Chondrocyte (in vitro differentiated cells): Measurements from ENCODE around the gene ENTR1. TPM values are rescaled to one million over a fixed set of nuclear protein-coding genes. Genes with fewer than 3 reads are reported as not detected.
"Not testable (repeated sequence)": the region's sequence is repeated elsewhere in the genome, so short reads cannot be mapped to it uniquely, and the experiment has no call there.

ENCODE experiments used
- DNase-seq: peaks from one replicate; pipeline ENCODE4 v3.0.0; 2021; ENCODE audit warnings: mixed read lengths, low spot score
- H3K27ac Mint-ChIP-seq: one replicate; pipeline ENCODE4 v1.8.0; 2021; ENCODE audit warnings: mild to moderate bottlenecking, moderate library complexity, mixed read lengths; ENCODE audit not compliant: unreplicated experiment
- H3K27me3 Mint-ChIP-seq: 2 replicates; pipeline ENCODE4 v1.8.0; 2021; ENCODE audit warnings: low read depth, mixed read lengths
- H3K36me3 Mint-ChIP-seq: 2 replicates; pipeline ENCODE4 v1.8.0; 2021; ENCODE audit warnings: low read depth, mixed read lengths
- H3K4me1 Mint-ChIP-seq: 2 replicates; pipeline ENCODE4 v1.8.0; 2021; ENCODE audit warnings: low read depth, mild to moderate bottlenecking, mixed read lengths
- H3K4me3 Mint-ChIP-seq: one replicate; pipeline ENCODE4 v1.8.0; 2021; ENCODE audit warnings: mild to moderate bottlenecking, moderate library complexity, mixed read lengths; ENCODE audit not compliant: unreplicated experiment
- H3K9me3 Mint-ChIP-seq: 2 replicates; pipeline ENCODE4 v1.8.0; 2021; ENCODE audit warnings: low read depth, mixed read lengths
- total RNA-seq: library from RNA; stranded (reverse); gene quantifications from 3 replicates; pipeline ENCODE4 v1.2.1, GENCODE V29; 2021
- TF ChIP-seq, protein P1 (sequence below): fragments of 200-600 bp; sonication (generic); IDR thresholded peaks from 2 replicates; pipeline ENCODE4 v1.5.0; 2021; ENCODE audit warnings: antibody characterized with exemption, mild to moderate bottlenecking, moderate library complexity

Gene ENTR1
- total RNA-seq, 1 donor from 2014 or later, result 49.6 TPM

DNA sequence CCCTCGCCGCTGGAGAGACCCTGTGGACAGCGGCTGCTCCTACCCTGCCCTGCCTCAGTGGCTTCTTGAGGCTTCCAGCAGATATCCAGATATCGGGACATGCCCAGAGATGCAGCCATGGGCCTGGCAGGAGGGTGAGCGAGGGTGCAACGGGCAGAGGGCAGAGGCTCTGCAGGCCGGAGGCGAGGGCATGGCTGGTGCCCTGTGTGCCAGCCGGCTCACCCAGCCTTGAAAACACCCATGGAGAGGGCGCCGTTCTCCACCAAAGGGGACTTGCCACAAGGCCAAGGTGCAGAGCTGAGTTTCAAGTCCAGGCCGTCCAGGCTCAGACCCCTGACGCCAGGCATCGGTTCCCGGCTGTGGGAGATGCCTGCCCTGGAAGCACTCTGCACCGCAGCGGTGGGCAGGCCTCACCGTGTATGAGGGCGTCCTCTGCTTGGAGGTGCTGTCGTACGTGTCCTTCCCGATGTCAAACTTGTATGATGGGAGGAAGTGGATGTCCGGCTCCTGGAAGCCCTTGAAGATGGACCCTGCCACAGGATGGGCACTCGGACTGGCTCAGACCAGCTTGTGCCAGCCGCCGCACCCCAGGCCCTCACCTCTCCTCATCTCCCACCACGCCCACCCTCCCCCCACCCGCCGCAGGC, 20.3 kb upstream of the ENTR1 start:
- Mint-ChIP-seq H3K4me3 (no peak overlapping the region), H3K9me3 (no peaks in the 10 kb centered on the region), H3K27me3 (no peaks in the 10 kb centered on the region), H3K4me1 (peaks cover under 1% of the 10 kb centered on the region), H3K27ac (no peak overlapping the region), H3K36me3 (no peaks in the 10 kb centered on the region)
- no peak for DNase-seq
- TF ChIP-seq, protein P1, sequence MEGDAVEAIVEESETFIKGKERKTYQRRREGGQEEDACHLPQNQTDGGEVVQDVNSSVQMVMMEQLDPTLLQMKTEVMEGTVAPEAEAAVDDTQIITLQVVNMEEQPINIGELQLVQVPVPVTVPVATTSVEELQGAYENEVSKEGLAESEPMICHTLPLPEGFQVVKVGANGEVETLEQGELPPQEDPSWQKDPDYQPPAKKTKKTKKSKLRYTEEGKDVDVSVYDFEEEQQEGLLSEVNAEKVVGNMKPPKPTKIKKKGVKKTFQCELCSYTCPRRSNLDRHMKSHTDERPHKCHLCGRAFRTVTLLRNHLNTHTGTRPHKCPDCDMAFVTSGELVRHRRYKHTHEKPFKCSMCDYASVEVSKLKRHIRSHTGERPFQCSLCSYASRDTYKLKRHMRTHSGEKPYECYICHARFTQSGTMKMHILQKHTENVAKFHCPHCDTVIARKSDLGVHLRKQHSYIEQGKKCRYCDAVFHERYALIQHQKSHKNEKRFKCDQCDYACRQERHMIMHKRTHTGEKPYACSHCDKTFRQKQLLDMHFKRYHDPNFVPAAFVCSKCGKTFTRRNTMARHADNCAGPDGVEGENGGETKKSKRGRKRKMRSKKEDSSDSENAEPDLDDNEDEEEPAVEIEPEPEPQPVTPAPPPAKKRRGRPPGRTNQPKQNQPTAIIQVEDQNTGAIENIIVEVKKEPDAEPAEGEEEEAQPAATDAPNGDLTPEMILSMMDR, result no peak

DNA sequence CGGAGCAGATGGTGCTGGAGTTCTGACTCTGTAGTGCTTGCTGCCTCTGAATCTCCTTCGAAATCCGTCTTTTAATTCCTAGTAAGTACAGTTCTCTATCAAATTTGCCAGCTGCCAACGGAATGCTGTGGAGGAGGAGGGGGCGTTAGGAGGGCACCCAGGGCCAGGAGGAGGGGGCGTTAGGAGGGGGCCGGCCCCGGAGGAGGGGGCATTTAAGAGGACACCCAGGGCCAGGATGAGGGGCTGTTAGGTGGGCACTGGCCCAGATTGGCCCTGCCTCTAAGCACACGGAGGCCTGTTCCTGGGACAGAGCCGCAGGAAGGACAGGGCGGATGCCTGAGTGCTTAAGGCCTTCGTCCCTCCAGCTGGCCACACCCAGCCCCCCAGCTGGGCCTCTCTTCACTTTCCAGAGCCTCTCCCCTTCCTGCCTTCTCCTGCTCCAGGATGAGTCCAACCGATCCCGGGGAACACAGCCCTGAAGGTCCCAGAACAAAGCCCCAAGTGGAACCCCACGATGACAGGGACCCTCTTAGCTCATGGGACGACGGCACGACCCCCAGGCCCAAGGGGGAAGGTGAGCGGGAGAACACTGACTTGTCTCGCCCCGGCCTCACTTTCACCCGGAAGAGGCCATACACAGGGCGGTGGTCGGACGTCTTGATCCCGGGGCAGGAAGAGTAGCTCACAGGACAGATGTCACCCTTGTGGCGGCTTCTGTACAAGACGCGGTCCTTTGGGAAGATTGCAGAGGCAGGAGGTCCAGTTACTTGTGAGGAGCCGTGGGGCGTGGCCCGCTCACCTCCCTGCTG, 19.5 kb upstream of the ENTR1 start:
- Mint-ChIP-seq H3K9me3 (no peaks in the 10 kb centered on the region), H3K4me3 (no peak overlapping the region), H3K27ac (peak overlapping the region; percentile 22), H3K4me1 (no peaks in the 10 kb centered on the region), H3K36me3 (peaks cover 1% of the 10 kb centered on the region), H3K27me3 (no peaks in the 10 kb centered on the region)
- TF ChIP-seq, protein P1, result no peak
- no peak for DNase-seq

DNA sequence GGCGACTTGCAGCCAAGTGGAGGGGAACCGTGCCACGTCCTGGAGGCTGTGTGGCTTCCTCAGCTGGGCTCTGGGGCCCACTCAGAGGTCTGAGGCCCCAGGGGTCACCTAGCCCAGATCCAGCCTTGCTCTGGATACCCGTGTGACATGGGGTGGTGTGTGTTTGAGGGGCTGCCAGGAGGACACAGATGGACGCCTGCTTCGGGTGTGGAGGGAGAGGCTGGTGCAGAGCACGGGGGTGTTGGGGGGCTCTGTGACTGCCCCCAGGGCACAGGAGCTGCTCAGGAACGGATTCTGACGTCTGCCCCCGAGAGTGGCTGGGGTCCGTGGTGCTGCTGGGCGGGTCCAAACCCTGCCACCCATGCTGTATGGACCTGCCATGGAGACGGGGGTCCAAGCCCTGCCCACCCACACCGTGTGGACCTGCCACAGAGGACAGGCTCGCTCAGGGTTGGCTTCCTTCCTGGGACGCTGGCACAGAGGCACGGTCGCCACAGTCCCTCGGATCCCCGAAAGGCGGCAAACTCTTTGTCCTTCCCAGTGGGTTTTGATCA, 18.7 kb upstream of the ENTR1 start:
- Mint-ChIP-seq H3K4me3 (no peak overlapping the region), H3K4me1 (no peaks in the 10 kb centered on the region), H3K27ac (no peak overlapping the region), H3K9me3 (no peaks in the 10 kb centered on the region), H3K36me3 (peaks cover 1% of the 10 kb centered on the region), H3K27me3 (no peaks in the 10 kb centered on the region)
- TF ChIP-seq, protein P1, result no peak
- no peak for DNase-seq

DNA sequence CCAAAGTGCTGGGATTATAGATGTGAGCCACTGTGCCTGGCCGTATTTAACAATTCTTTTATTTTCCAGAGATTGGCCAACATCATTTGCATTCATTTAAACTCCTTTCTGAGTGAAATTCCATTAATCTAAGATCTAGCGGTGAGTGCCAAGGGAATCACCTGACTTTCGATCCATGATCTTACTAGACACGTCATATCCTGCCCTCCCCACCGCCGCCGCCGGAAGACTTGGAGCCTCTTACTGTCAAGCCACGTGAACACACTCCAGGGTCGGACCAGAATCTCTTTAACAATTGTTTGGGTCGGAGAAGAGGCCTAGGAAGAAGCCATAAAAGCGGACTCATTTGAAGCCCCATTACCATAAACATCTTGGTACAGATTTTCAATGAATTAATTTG, 16.4 kb upstream of the ENTR1 start:
- no peaks in the 10 kb centered on the region for H3K27me3 Mint-ChIP-seq
- H3K4me1 Mint-ChIP-seq, result no peaks in the 10 kb centered on the region
- no peaks in the 10 kb centered on the region for H3K9me3 Mint-ChIP-seq
- no peak overlapping the region for H3K4me3 Mint-ChIP-seq
- H3K27ac Mint-ChIP-seq, result no peak overlapping the region
- TF ChIP-seq, protein P1, result no peak
- H3K36me3 Mint-ChIP-seq, result peaks cover 9% of the 10 kb centered on the region
- DNase-seq, result peak; percentile 70

DNA sequence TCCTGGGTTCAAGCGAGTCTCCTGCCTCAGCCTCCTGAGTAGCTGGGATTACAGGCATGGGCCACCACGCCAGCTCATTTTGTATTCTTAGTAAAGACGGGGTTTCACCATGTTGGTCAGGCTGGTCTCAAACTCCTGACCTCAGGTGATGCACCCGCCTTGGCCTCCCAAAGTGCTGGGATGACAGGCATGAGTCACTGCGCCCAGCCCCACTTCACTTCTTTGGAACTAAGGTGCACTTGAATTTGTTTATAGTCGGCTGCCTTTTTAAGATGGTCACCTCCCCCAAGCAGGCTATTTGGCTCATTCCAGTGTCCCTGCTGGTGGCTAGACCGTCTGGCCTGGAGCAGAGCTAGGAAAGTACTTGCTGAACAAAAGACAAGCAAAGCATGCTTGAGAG, 15.0 kb upstream of the ENTR1 start:
- not testable (repeated sequence) for DNase-seq, H3K27me3 Mint-ChIP-seq, H3K27ac Mint-ChIP-seq, H3K9me3 Mint-ChIP-seq, H3K4me3 Mint-ChIP-seq, H3K36me3 Mint-ChIP-seq, H3K4me1 Mint-ChIP-seq
